HepG2 (cell line): ENCODE measurements around the gene NLRC5. TPM values are rescaled to one million over a fixed set of nuclear protein-coding genes. Genes with fewer than 3 reads are reported as not detected.
A peak's percentile ranks its signal among the peaks of the same experiment; 100 is the strongest.

Experiments
- ARNTL ChIP-seq: sonication (generic); formaldehyde crosslinking; IDR thresholded peaks from 2 replicates; pipeline ENCODE4 v1.4.0; 2020; ENCODE audit warnings: mild to moderate bottlenecking, missing genetic modification reagents
- CBX5 ChIP-seq: sonication (generic); formaldehyde crosslinking; IDR thresholded peaks from 2 replicates; pipeline ENCODE4 v1.4.0; 2020; ENCODE audit warnings: missing genetic modification reagents, borderline replicate concordance
- CCAR2 ChIP-seq: fragments of 200-400 bp; formaldehyde crosslinking; optimal IDR thresholded peaks from 2 replicates; pipeline ENCODE3; 2018; ENCODE audit warnings: low read depth, mild to moderate bottlenecking, low read length, moderate library complexity
- DBP ChIP-seq: sonication (generic); formaldehyde crosslinking; IDR thresholded peaks from 2 replicates; pipeline ENCODE4 v1.4.0; 2020; ENCODE audit warnings: missing genetic modification reagents; ENCODE audit errors: not compliant biosample characterization
- FOXA1 ChIP-seq, 2 experiments: fragments of 450-650 bp in 1 of 2; sonication (generic) in 1 of 2; formaldehyde crosslinking in 1 of 2; IDR thresholded peaks; 2 replicates each; pipeline versions ENCODE4 v1.4.0 to v1.6.1; 2016 to 2020; ENCODE audit warnings: missing genetic modification reagents in 1 of 2
- FOXA3 ChIP-seq: IDR thresholded peaks from 2 replicates; pipeline ENCODE4 v1.6.1; 2016; ENCODE audit warnings: missing genetic modification reagents, missing compliant biosample characterization
- FOXK2 ChIP-seq: fragments of 450-650 bp; IDR thresholded peaks from 2 replicates; pipeline ENCODE4 v1.6.1; 2016
- HOXA3 ChIP-seq: sonication (generic); formaldehyde crosslinking; IDR thresholded peaks from 2 replicates; pipeline ENCODE4 v1.5.0; 2020; ENCODE audit warnings: missing genetic modification reagents
- MIER3 ChIP-seq: IDR thresholded peaks from 2 replicates; pipeline ENCODE4 v1.6.1; 2016; ENCODE audit warnings: missing compliant biosample characterization, borderline replicate concordance
- NCOA2 ChIP-seq: sonication (generic); formaldehyde crosslinking; IDR thresholded peaks from 2 replicates; pipeline ENCODE4 v1.8.0; 2022; ENCODE audit warnings: inconsistent platforms
- PBX2 ChIP-seq: IDR thresholded peaks from 2 replicates; pipeline ENCODE4 v1.6.1; 2016; ENCODE audit warnings: control low read depth
- RBM39 ChIP-seq: fragments of 200-400 bp; formaldehyde crosslinking; IDR thresholded peaks from one replicate; pipeline ENCODE4 v1.6.1; 2018; ENCODE audit warnings: antibody characterized with exemption, mild to moderate bottlenecking, low read depth, low read length; ENCODE audit not compliant: poor library complexity, severe bottlenecking
- REL ChIP-seq: sonication (generic); formaldehyde crosslinking; conservative IDR thresholded peaks from 2 replicates; pipeline ENCODE4 v1.8.0; 2022; ENCODE audit warnings: mild to moderate bottlenecking, missing genetic modification reagents, moderate library complexity
- YEATS2 ChIP-seq: sonication (generic); formaldehyde crosslinking; IDR thresholded peaks from 2 replicates; pipeline ENCODE4 v1.4.0; 2020; ENCODE audit warnings: missing genetic modification reagents, borderline replicate concordance
- ZBTB3 ChIP-seq: sonication (generic); formaldehyde crosslinking; IDR thresholded peaks from 2 replicates; pipeline ENCODE4 v1.4.0; 2020; ENCODE audit warnings: low read depth, mild to moderate bottlenecking, moderate library complexity, missing genetic modification reagents, borderline replicate concordance
- ZNF143 ChIP-seq: sonication (generic); formaldehyde crosslinking; IDR thresholded peaks from 2 replicates; pipeline ENCODE4 v1.4.0; 2020; ENCODE audit warnings: missing genetic modification reagents
- ZNF234 ChIP-seq: sonication (generic); formaldehyde crosslinking; conservative IDR thresholded peaks from 2 replicates; pipeline ENCODE4 v1.5.1; 2020; ENCODE audit warnings: mild to moderate bottlenecking, missing genetic modification reagents
- ZNF235 ChIP-seq: sonication (generic); formaldehyde crosslinking; IDR thresholded peaks from 2 replicates; pipeline ENCODE4 v1.8.1; 2023; ENCODE audit warnings: mild to moderate bottlenecking, missing genetic modification reagents, borderline replicate concordance
- ZNF276 ChIP-seq: sonication (generic); formaldehyde crosslinking; IDR thresholded peaks from 2 replicates; pipeline ENCODE4 v1.4.0; 2020; ENCODE audit warnings: mild to moderate bottlenecking, low read depth, missing genetic modification reagents
- ZNF331 ChIP-seq: sonication (generic); formaldehyde crosslinking; IDR thresholded peaks from 2 replicates; pipeline ENCODE4 v1.4.0; 2020; ENCODE audit warnings: missing genetic modification reagents
- ZNF501 ChIP-seq: sonication (generic); formaldehyde crosslinking; IDR thresholded peaks from 2 replicates; pipeline ENCODE4 v1.5.1; 2020; ENCODE audit warnings: mild to moderate bottlenecking, moderate library complexity, missing genetic modification reagents
- ZNF710 ChIP-seq: sonication (generic); formaldehyde crosslinking; IDR thresholded peaks from 2 replicates; pipeline ENCODE4 v1.5.0; 2020; ENCODE audit warnings: mild to moderate bottlenecking, missing genetic modification reagents, borderline replicate concordance
- ZNF850 ChIP-seq: sonication (generic); formaldehyde crosslinking; conservative IDR thresholded peaks from 2 replicates; pipeline ENCODE4 v1.9.0; 2021; ENCODE audit warnings: mild to moderate bottlenecking, missing genetic modification reagents
- ZSCAN22 ChIP-seq: sonication (generic); formaldehyde crosslinking; IDR thresholded peaks from 2 replicates; pipeline ENCODE4 v1.4.0; 2020; ENCODE audit warnings: mild to moderate bottlenecking, missing genetic modification reagents
- ZZZ3 ChIP-seq: sonication (generic); formaldehyde crosslinking; IDR thresholded peaks from 2 replicates; pipeline ENCODE4 v1.4.0; 2020; ENCODE audit warnings: missing genetic modification reagents, mild to moderate bottlenecking, borderline replicate concordance
- polyA plus RNA-seq, 8 experiments: library from polyadenylated mRNA; depleted of rRNA in 3 of 8; stranded (reverse) in 7 of 8; unstranded in 1 of 8; fragments of >200 nt; fragmentation: Illumina TruSeq in 4 of 8; extraction: Trizol in 4 of 8; gene quantifications; 2 replicates each; pipeline versions ENCODE4 v1.2.1 to v1.2.3, GENCODE V29; 2011 to 2016; ENCODE audit warnings: low read depth in 4 of 8, missing spikeins in 1 of 8, mixed read lengths in 1 of 8; ENCODE audit not compliant: insufficient read depth in 1 of 8
- total RNA-seq, 5 experiments: library from RNA; depleted of rRNA; stranded (reverse); fragments of >200 nt; fragmentation: Illumina TruSeq; extraction: Trizol; gene quantifications; 2 replicates each; pipeline ENCODE4 v1.2.3, GENCODE V29; 2016; ENCODE audit warnings: low read depth in 1 of 5

NLRC5 gene
- total and polyA plus RNA-seq, 2 of the 13 experiments (the other 11 are each of a cell fraction or from before 2014, with no cell fraction given) = 6.3 to 12.7 TPM

GRCh38 chr16:57045694-57046381 lies 56.5 kb downstream of the NLRC5 start (continued):
- TF ChIP-seq CBX5 (CRISPR knock-in tag) (peak; percentile 59), REL (CRISPR knock-in tag) (no peak), ZNF276 (CRISPR knock-in tag) (0 out of 2 replicates have a peak, but pooled peaks have one; percentile 49), ZNF710 (CRISPR knock-in tag) (peak; percentile 24; the same call in 1 of the 2 replicates), ZNF331 (CRISPR knock-in tag) (peak; percentile 62; the same call in 1 of the 2 replicates), FOXK2 (no peak), ZZZ3 (CRISPR knock-in tag) (no peak; the same call in 1 of the 2 replicates), FOXA3 (CRISPR knock-in tag) (peak; percentile 83), PBX2 (no peak), RBM39 (no peak), MIER3 (CRISPR knock-in tag) (no peak), DBP (CRISPR knock-in tag) (no peak), ZBTB3 (CRISPR knock-in tag) (0 out of 2 replicates have a peak, but pooled peaks have one; percentile 57), CCAR2 (no peak), ZNF143 (CRISPR knock-in tag) (no peak), FOXA1 (IDR thresholded peaks at IDR 0.05) (no peak), FOXA1 (CRISPR knock-in tag; IDR thresholded peaks at IDR 0.05) (peak; percentile 68), HOXA3 (CRISPR knock-in tag) (peak; percentile 52; the same call in 1 of the 2 replicates), ZSCAN22 (CRISPR knock-in tag) (no peak), ZNF234 (CRISPR knock-in tag) (no peak), ZNF850 (CRISPR knock-in tag) (no peak), ZNF235 (CRISPR knock-in tag) (no peak), ZNF501 (CRISPR knock-in tag) (peak; percentile 83), ARNTL (CRISPR knock-in tag) (no peak), YEATS2 (CRISPR knock-in tag) (0 out of 2 replicates have a peak, but pooled peaks have one; percentile 27), NCOA2 (CRISPR knock-in tag) (no peak)
